Right cardiac atrium (tissue), 5 donors: Measurements from ENCODE around the gene DNAH5. TPM values are rescaled to one million over a fixed set of nuclear protein-coding genes. Genes with fewer than 3 reads are reported as not detected.

Experiments used
- ATAC-seq, 2 donors: fragments of 200-7000 bp; cut with Tn5 transposase; one replicate each; pipeline versions ENCODE4 v1.8.0 to v1.9.1; 2020; ENCODE audit warnings: moderate library complexity in 2 of 2, mild to moderate bottlenecking in 1 of 2
- DNase-seq, 3 donors: peaks; one replicate each; pipeline ENCODE4 v3.0.0-alpha.2; 2020
- H3K27ac ChIP-seq: one replicate; pipeline ENCODE4 v1.5.1; 2013; ENCODE audit warnings: mild to moderate bottlenecking, low read length, control low read depth, moderate library complexity
- H3K27me3 ChIP-seq: one replicate; pipeline ENCODE4 v1.6.1; 2013; ENCODE audit not compliant: control insufficient read depth, insufficient read depth
- H3K4me1 ChIP-seq: one replicate; pipeline ENCODE4 v1.6.1; 2013; ENCODE audit warnings: low read length; ENCODE audit not compliant: control insufficient read depth, insufficient read depth
- H3K4me3 ChIP-seq: one replicate; pipeline ENCODE4 v1.5.1; 2013; ENCODE audit warnings: low read length, control low read depth
- H3K9me3 ChIP-seq: one replicate; pipeline ENCODE4 v1.6.1; 2013; ENCODE audit warnings: low read length; ENCODE audit not compliant: control insufficient read depth
- WGBS: extraction: QIAGEN DNeasy Blood & Tissue Kit; methylation state at CpG from one replicate; pipeline ENCODE4 v1.1.7; 2013; 5-methylcytosine and 5-hydroxymethylcytosine counted together
- intact Hi-C, 4 donors: fragments of 100-400 bp; cut with DNase I; formaldehyde crosslinking; loops; one replicate each; pipeline versions ENCODE4 v1.11.0 to v1.14.0; 2022 to 2023
- polyA plus RNA-seq: library from polyadenylated mRNA; stranded (reverse); fragments of 200-250 nt; gene quantifications from one replicate; pipeline ENCODE4 v1.2.3, GENCODE V29; 2013
- total RNA-seq, 4 donors: library from RNA; stranded (reverse); fragmentation: NEBNext Ultra II Directional; extraction: Animal tissue kit (Norgen Biotek cat#: 25700); gene quantifications; one replicate each; pipeline ENCODE4 v1.2.1, GENCODE V29; 2021
- donor health status: healthy with polysubstance abuse.
- donor health status: DM: no; HTN: yes; CAD: no.
- donor health status: DM: no; HTN: no; CAD: no.
- donor health status: DM: no; HTN: yes; CAD: no; lungs with severe emphysema.
- donor health status: DM: yes; HTN: yes; CAD: no.

The DNAH5 gene
- total and polyA plus RNA-seq, 5 donors: 0.02 to 0.61 (median 0.12) TPM

DNA sequence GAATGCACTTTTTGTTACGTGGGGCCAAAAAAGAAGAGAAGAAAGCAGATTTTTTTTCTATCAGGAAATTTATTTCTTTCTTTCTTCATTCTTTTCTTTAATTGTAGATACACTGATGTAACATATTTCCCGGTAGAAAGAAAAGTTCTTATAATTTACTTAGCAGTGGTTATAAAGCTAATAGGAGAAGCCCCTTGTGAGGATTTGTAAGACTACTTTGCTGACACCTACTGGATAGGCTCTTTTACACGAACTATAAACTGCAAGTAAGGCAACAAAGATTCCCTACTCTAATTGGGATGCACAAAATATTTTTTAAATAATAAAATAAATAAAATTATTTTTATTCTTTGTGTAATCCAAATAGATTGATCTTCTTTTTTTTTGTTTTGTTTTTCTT lies 284.4 kb downstream of the DNAH5 start:
- Histone ChIP-seq H3K9me3 (peaks cover 2% of the 10 kb centered on the region), H3K27me3 (no peaks in the 10 kb centered on the region), H3K27ac (no peak overlapping the region), H3K4me1 (no peaks in the 10 kb centered on the region), H3K4me3 (no peak overlapping the region)
- DNase-seq: no peak
- no peak for ATAC-seq
- intact Hi-C loops: no loop called here
- WGBS: 55% methylated on average over 3 of the region's 3 CpGs

DNA sequence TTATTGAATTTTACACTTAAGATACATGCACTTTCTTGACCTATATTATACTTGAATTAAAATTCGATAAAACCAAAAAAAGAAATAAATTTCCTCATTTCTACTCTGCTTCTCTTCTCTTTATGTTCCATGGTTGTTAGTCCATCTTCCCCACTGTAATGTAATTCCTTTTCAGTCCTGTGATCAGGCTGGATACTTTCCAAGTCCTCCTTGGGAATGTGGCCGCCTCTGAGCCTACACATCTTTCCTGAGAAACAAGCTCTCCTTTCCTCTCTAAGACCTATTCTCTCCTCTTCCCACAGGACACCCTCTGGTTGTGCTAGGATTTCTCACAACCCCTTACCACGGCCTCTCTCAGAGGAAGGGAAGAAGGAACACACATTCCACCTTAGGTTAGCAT lies 285.1 kb downstream of the DNAH5 start:
- peaks cover 2% of the 10 kb centered on the region for H3K9me3 ChIP-seq
- H3K27ac ChIP-seq: no peak overlapping the region
- H3K27me3 ChIP-seq: no peaks in the 10 kb centered on the region
- no peak for DNase-seq
- intact Hi-C loops: no loop called here
- H3K4me3 ChIP-seq: no peak overlapping the region
- no peak for ATAC-seq
- WGBS: 61% methylated on average over 3 of the region's 3 CpGs
- no peaks in the 10 kb centered on the region for H3K4me1 ChIP-seq

GRCh38 chr5:13658761-13659160 lies 285.7 kb downstream of the DNAH5 start:
- no peak overlapping the region for H3K27ac ChIP-seq
- intact Hi-C loops: no loop called here
- ATAC-seq: no peak
- no peak overlapping the region for H3K4me3 ChIP-seq
- H3K4me1 ChIP-seq: no peaks in the 10 kb centered on the region
- DNase-seq: no peak
- H3K27me3 ChIP-seq: no peaks in the 10 kb centered on the region
- peaks cover 2% of the 10 kb centered on the region for H3K9me3 ChIP-seq
- 78% methylated on average over 4 of the region's 4 CpGs for WGBS

DNA sequence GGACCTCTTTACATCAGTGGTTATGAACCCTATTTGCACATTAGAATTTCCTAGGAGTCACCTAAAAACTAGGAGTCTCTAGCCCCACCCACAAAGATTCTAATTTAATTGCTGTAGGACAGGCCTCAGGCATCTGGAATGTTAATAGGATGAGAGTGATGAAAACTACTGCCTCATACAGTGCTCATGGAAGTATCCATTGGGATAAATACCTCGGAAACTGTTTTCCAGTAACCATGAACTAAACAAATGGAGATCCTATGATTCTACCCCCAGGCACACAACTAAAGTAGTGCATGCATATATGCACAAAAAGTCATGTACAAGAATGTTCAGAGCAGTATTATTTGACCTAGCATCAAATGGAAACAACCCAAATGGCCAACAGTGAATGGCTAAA lies 286.3 kb downstream of the DNAH5 start:
- Histone ChIP-seq H3K27me3 (no peaks in the 10 kb centered on the region), H3K4me3 (no peak overlapping the region), H3K4me1 (no peaks in the 10 kb centered on the region), H3K9me3 (peaks cover 2% of the 10 kb centered on the region), H3K27ac (no peak overlapping the region)
- DNase-seq (no peak), ATAC-seq (no peak)
- 81% methylated on average over 1 of the region's 1 CpG for WGBS
- intact Hi-C loops: no loop called here

DNA sequence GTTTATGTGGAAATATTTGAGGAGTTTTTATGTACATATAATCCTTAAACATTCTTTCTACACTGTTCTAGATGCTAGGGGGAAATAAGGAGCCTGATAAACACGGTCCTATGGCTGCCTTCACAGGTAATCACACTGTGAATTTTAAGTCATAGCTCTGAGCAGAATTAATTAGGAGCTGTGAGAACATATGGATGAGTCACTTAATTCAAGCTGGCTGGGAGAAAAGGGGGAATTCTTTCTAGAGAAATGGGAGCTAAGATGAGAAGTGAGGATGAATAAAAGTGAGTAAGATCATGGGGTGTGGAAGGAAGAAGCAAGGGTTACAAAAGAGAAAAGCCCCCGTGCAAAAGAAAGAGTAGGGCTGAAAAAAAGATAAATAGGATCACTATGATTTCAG lies 290.8 kb downstream of the DNAH5 start:
- WGBS: 55% methylated on average over 2 of the region's 2 CpGs
- H3K4me3 ChIP-seq: no peak overlapping the region
- peaks cover 4% of the 10 kb centered on the region for H3K9me3 ChIP-seq
- ATAC-seq: no peak
- intact Hi-C loops: no loop called here
- no peaks in the 10 kb centered on the region for H3K4me1 ChIP-seq
- H3K27ac ChIP-seq: no peak overlapping the region
- H3K27me3 ChIP-seq: no peaks in the 10 kb centered on the region
- no peak for DNase-seq

- DNase-seq (no peak), ATAC-seq (no peak)
- H3K4me3 ChIP-seq: no peak overlapping the region
- no peaks in the 10 kb centered on the region for H3K4me1 ChIP-seq
- no peak overlapping the region for H3K27ac ChIP-seq
- intact Hi-C loops: no loop called here
- H3K27me3 ChIP-seq: no peaks in the 10 kb centered on the region
- peaks cover 1% of the 10 kb centered on the region for H3K9me3 ChIP-seq
Observed at GRCh38 chr5:13649656-13650055, 294.8 kb downstream of the DNAH5 start.

DNA sequence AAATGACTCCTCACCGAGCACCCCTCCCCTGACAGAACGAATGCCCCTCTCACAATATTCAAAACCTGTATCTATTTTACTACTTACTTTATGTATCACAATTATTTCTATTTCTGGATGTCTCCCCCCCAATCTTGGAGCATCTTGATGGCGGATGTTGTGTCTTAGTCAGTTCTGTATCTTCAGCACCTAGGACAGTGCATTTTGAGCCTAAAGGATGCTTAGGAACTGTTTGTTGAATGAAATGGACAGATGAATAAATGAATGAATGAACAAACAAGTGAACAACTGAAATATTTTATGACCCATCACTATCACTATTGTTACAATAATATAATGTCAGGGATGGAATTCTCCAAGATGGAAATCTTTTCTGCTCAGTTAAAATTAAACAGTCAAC lies 295.7 kb downstream of the DNAH5 start:
- no peaks in the 10 kb centered on the region for H3K27me3 ChIP-seq
- H3K4me3 ChIP-seq: no peak overlapping the region
- DNase-seq (no peak), ATAC-seq (no peak)
- no peaks in the 10 kb centered on the region for H3K4me1 ChIP-seq
- WGBS: 72% methylated on average over 3 of the region's 3 CpGs
- no peak overlapping the region for H3K27ac ChIP-seq
- peaks cover 1% of the 10 kb centered on the region for H3K9me3 ChIP-seq
- intact Hi-C loops: no loop called here

DNA sequence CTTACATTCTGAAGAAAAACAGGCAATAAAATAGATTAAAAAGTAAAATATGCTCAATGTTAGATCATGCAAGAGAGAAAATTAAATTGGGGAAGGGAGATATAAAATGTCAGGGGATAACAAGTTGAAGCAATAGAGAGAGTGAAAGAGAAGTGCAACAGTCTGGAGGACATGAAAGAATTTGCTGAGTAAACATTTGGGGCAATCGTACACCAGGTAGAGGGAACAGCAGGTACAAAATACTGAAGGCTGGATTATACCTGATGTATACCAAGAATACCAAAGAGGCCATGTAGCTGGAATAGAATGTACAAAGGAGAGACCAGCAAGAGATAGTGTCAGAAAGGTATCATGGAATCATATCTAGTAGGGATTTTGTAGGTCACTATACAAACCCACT lies 300.8 kb downstream of the DNAH5 start:
- H3K9me3 ChIP-seq: peaks cover 1% of the 10 kb centered on the region
- no peak overlapping the region for H3K4me3 ChIP-seq
- no peaks in the 10 kb centered on the region for H3K4me1 ChIP-seq
- no peak for DNase-seq
- ATAC-seq: no peak
- H3K27me3 ChIP-seq: no peaks in the 10 kb centered on the region
- intact Hi-C loops: no loop called here
- WGBS: 80% methylated on average over 1 of the region's 1 CpG
- H3K27ac ChIP-seq: no peak overlapping the region

DNA sequence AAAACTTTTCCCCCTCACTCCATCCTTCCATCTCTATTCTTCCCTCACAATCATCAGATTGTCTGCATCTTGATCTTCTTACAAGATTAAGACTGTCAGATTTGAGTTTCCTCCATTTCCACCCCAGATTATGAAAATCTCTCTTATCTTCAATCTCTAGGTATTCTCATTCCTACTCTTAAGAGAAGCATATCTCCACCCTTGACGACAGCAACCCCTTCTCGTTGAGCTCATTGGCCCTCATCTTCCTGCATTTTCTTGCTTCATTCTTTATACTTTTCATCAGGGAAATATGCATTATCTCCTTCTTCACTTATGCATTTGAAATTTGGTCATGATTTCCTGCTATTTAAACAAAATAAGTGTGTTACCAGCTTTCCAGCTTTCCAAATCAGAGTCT lies 301.3 kb downstream of the DNAH5 start:
- no peak for DNase-seq
- intact Hi-C loops: no loop called here
- H3K27me3 ChIP-seq: no peaks in the 10 kb centered on the region
- H3K4me1 ChIP-seq: no peaks in the 10 kb centered on the region
- H3K27ac ChIP-seq: no peak overlapping the region
- WGBS: 72% methylated on average over 2 of the region's 2 CpGs
- H3K9me3 ChIP-seq: peaks cover 3% of the 10 kb centered on the region
- no peak for ATAC-seq
- no peak overlapping the region for H3K4me3 ChIP-seq

Other genes starting within 250 kb of the DNAH5 start
- gene TRIO, start 198.7 kb upstream of the DNAH5 start, total RNA-seq: 10 to 100 TPM; 46.6 to 66.0 (median 55.5) TPM
- 31.3 TPM for gene TRIO, start 198.7 kb upstream of the DNAH5 start, polyA plus RNA-seq